Fibroblast of lung (primary cell): ENCODE results near the gene TBX1. TPM values are rescaled to one million over a fixed set of nuclear protein-coding genes. Genes with fewer than 3 reads are reported as not detected.

Experiments
- DNase-seq, 2 donors: peaks; one replicate each; pipeline versions ENCODE4 v3.0.0 to v3.0.0-alpha.2; 2010; ENCODE audit warnings: low read depth in 2 of 2
- H2AFZ ChIP-seq: 2 replicates; pipeline ENCODE4 v1.5.1; 2012; ENCODE audit warnings: low read length, control low read depth, inconsistent platforms
- H3K27ac ChIP-seq: 2 replicates; pipeline ENCODE4 v1.5.1; 2011; ENCODE audit warnings: low read length, control low read depth; ENCODE audit not compliant: insufficient read depth
- H3K27me3 ChIP-seq: 2 replicates; pipeline ENCODE4 v1.5.1; 2011; ENCODE audit warnings: mild to moderate bottlenecking, low read length; ENCODE audit not compliant: control insufficient read depth, insufficient read depth
- H3K36me3 ChIP-seq: 2 replicates; pipeline ENCODE4 v1.5.1; 2011; ENCODE audit warnings: low read length; ENCODE audit not compliant: control insufficient read depth, insufficient read depth
- H3K4me1 ChIP-seq: 2 replicates; pipeline ENCODE4 v1.5.1; 2011; ENCODE audit warnings: low read length; ENCODE audit not compliant: control insufficient read depth, insufficient read depth; ENCODE audit errors: extremely low read depth
- H3K4me2 ChIP-seq: 2 replicates; pipeline ENCODE4 v1.5.1; 2011; ENCODE audit warnings: low read length, control low read depth; ENCODE audit not compliant: insufficient read depth; ENCODE audit errors: extremely low read depth
- H3K4me3 ChIP-seq, 4 experiments: fragments of 200-600 bp in 1 of 4; sonication (generic) in 1 of 4; replicated peaks in 1 of 4; 2 replicates each; pipeline ENCODE4 v1.5.1; 2011 to 2016; ENCODE audit warnings: low read length in 4 of 4, low read depth in 3 of 4, mild to moderate bottlenecking in 3 of 4, control low read depth in 2 of 4, inconsistent platforms in 1 of 4, mixed read lengths in 1 of 4; ENCODE audit not compliant: insufficient read depth in 1 of 4; ENCODE audit errors: control extremely low read depth in 1 of 4
- H3K79me2 ChIP-seq: 2 replicates; pipeline ENCODE4 v1.5.1; 2012; ENCODE audit warnings: mild to moderate bottlenecking, low read length, inconsistent platforms; ENCODE audit not compliant: control insufficient read depth, insufficient read depth
- H3K9ac ChIP-seq: 2 replicates; pipeline ENCODE4 v1.5.1; 2011; ENCODE audit warnings: mild to moderate bottlenecking, low read length, control low read depth; ENCODE audit not compliant: insufficient read depth
- H3K9me3 ChIP-seq: 2 replicates; pipeline ENCODE4 v1.5.1; 2012; ENCODE audit warnings: low read depth, low read length; ENCODE audit not compliant: control insufficient read depth, insufficient read depth
- H4K20me1 ChIP-seq: 2 replicates; pipeline ENCODE4 v1.5.1; 2011; ENCODE audit warnings: low read length; ENCODE audit not compliant: control insufficient read depth, insufficient read depth; ENCODE audit errors: extremely low read depth
- CTCF ChIP-seq, 2 donors: IDR thresholded peaks in 1 of 2; conservative IDR thresholded peaks in 1 of 2; 1 replicate in 1 of 2; 2 replicates in 1 of 2; pipeline ENCODE4 v1.5.1; 2011 to 2012; ENCODE audit warnings: low read length in 2 of 2, control low read depth in 1 of 2, inconsistent platforms in 1 of 2, low read depth in 1 of 2, mild to moderate bottlenecking in 1 of 2
- EZH2 ChIP-seq: IDR thresholded peaks from 2 replicates; pipeline ENCODE4 v1.5.1; 2012; ENCODE audit warnings: low read length, control low read depth, mild to moderate bottlenecking; ENCODE audit errors: missing control alignments
- polyA plus RNA-seq, 2 donors: library from polyadenylated mRNA; depleted of rRNA in 1 of 2; stranded (reverse) in 1 of 2; unstranded in 1 of 2; fragments of >200 nt; gene quantifications; 2 replicates each; pipeline ENCODE4 v1.2.1, GENCODE V29; 2011 to 2012; ENCODE audit warnings: missing spikeins in 1 of 2
- total RNA-seq: library from RNA; depleted of rRNA; stranded (reverse); fragments of >200 nt; gene quantifications from 2 replicates; pipeline ENCODE4 v1.2.1, GENCODE V29; 2014

Gene TBX1
- total and polyA plus RNA-seq, 2 donors (not counting 1 experiment from before 2014, with no cell fraction given): not detected

GRCh38 chr22:19748991-19749664 is 11.4 kb upstream of the TBX1 start:
- DNase-seq: no peak
- Histone ChIP-seq H3K9ac (no peak overlapping the region), H3K27ac (no peak overlapping the region), H2AFZ (no peak overlapping the region), H3K79me2 (no peaks in the 10 kb centered on the region), H4K20me1 (no peaks in the 10 kb centered on the region), H3K36me3 (no peaks in the 10 kb centered on the region), H3K4me1 (no peaks in the 10 kb centered on the region), H3K9me3 (no peaks in the 10 kb centered on the region), H3K4me3 (no peak overlapping the region), H3K4me2 (no peak overlapping the region), H3K27me3 (peaks cover 16% of the 10 kb centered on the region)
- TF ChIP-seq EZH2 (no peak), CTCF (conservative IDR thresholded peaks at IDR 0.05 in 1 of 2, IDR thresholded peaks at IDR 0.05 in 1 of 2; ENCODE audit: low read depth in 1 of 2, low read length in 2 of 2) (no peak)

GRCh38 chr22:19749876-19750275 is 10.7 kb upstream of the TBX1 start:
- Histone ChIP-seq H2AFZ (no peak overlapping the region), H3K9ac (no peak overlapping the region), H3K27me3 (peaks cover 23% of the 10 kb centered on the region), H3K9me3 (no peaks in the 10 kb centered on the region), H3K27ac (no peak overlapping the region), H4K20me1 (no peaks in the 10 kb centered on the region), H3K4me2 (no peak overlapping the region), H3K79me2 (no peaks in the 10 kb centered on the region), H3K4me1 (no peaks in the 10 kb centered on the region), H3K36me3 (no peaks in the 10 kb centered on the region), H3K4me3 (no peak overlapping the region)
- TF ChIP-seq CTCF (conservative IDR thresholded peaks at IDR 0.05 in 1 of 2, IDR thresholded peaks at IDR 0.05 in 1 of 2; ENCODE audit: low read depth in 1 of 2, low read length in 2 of 2) (no peak), EZH2 (no peak)
- DNase-seq: no peak

GRCh38 chr22:19750507-19751490 is 9.8 kb upstream of the TBX1 start:
- H3K9ac ChIP-seq: no peak overlapping the region
- H3K4me2 ChIP-seq: no peak overlapping the region
- H2AFZ ChIP-seq: no peak overlapping the region
- H3K27me3 ChIP-seq: peaks cover 29% of the 10 kb centered on the region
- H3K36me3 ChIP-seq: no peaks in the 10 kb centered on the region
- H3K4me1 ChIP-seq: no peaks in the 10 kb centered on the region
- TF ChIP-seq CTCF (conservative IDR thresholded peaks at IDR 0.05 in 1 of 2, IDR thresholded peaks at IDR 0.05 in 1 of 2; ENCODE audit: low read depth in 1 of 2, low read length in 2 of 2) (no peak), EZH2 (no peak)
- no peaks in the 10 kb centered on the region for H3K9me3 ChIP-seq
- H3K27ac ChIP-seq: no peak overlapping the region
- H3K4me3 ChIP-seq: no peak overlapping the region
- no peaks in the 10 kb centered on the region for H4K20me1 ChIP-seq
- DNase-seq: peak; percentile 13 to 74
- no peaks in the 10 kb centered on the region for H3K79me2 ChIP-seq
